MCF 10A (cell line): ENCODE measurements around the gene ASAH2B. TPM values are rescaled to one million over a fixed set of nuclear protein-coding genes. Genes with fewer than 3 reads are reported as not detected.

Experiments
- BruUV-seq: library from RNA; stranded (reverse); fragments of 400-500 nt; replicated peaks from 2 replicates; lab custom pipeline; 2021; lab: Mats Ljungman, UMichigan
- CTCF ChIA-PET: fragments of 300-600 bp; sonication (Branson Sonifier 250); formaldehyde crosslinking; extraction: SDS; loops from one replicate; lab custom pipeline; 2021; ENCODE audit warnings: antibody characterized with exemption, inconsistent platforms; lab: Yijun Ruan, JAX
- POLR2A ChIA-PET: fragments of 300-600, 350-650 bp; sonication (Branson Sonifier 250); formaldehyde crosslinking; extraction: SDS; loops from one replicate; lab custom pipeline; 2020; ENCODE audit warnings: antibody characterized with exemption, inconsistent platforms; lab: Yijun Ruan, JAX
- DNase-seq: peaks from one replicate; pipeline ENCODE4 v3.0.0-alpha.2; 2018; ENCODE audit not compliant: unreplicated experiment
- H3K27ac Mint-ChIP-seq: one replicate; pipeline ENCODE4 v1.8.0; 2022; ENCODE audit warnings: mild to moderate bottlenecking, low read depth, mixed read lengths; ENCODE audit not compliant: unreplicated experiment
- H3K27me3 Mint-ChIP-seq: one replicate; pipeline ENCODE4 v1.8.0; 2022; ENCODE audit warnings: mixed read lengths; ENCODE audit not compliant: insufficient read depth, unreplicated experiment
- H3K36me3 Mint-ChIP-seq: one replicate; pipeline ENCODE4 v1.8.0; 2022; ENCODE audit warnings: mild to moderate bottlenecking, moderate library complexity, mixed read lengths; ENCODE audit not compliant: insufficient read depth, unreplicated experiment
- H3K4me1 Mint-ChIP-seq: one replicate; pipeline ENCODE4 v1.8.0; 2022; ENCODE audit warnings: mixed read lengths; ENCODE audit not compliant: insufficient read depth, unreplicated experiment
- H3K4me3 Mint-ChIP-seq: one replicate; pipeline ENCODE4 v1.8.0; 2022; ENCODE audit warnings: mild to moderate bottlenecking, moderate library complexity, mixed read lengths; ENCODE audit not compliant: unreplicated experiment
- H3K9me3 Mint-ChIP-seq: one replicate; pipeline ENCODE4 v1.8.0; 2022; ENCODE audit warnings: mixed read lengths; ENCODE audit not compliant: unreplicated experiment
- CTCF ChIP-seq: fragments of 200-600 bp; IDR thresholded peaks from one replicate; pipeline ENCODE4 v1.8.0; 2022; ENCODE audit warnings: antibody characterized with exemption, mild to moderate bottlenecking; ENCODE audit not compliant: unreplicated experiment
- intact Hi-C: fragments of 100-400 bp; cut with micrococcal nuclease; formaldehyde crosslinking; loops from 2 replicates; pipeline ENCODE4 v1.14.1; 2022
- total RNA-seq: library from RNA; stranded (reverse); gene quantifications from 2 replicates; pipeline ENCODE4 v1.2.3, GENCODE V29; 2022

ASAH2B gene
- total RNA-seq, 1 experiment from 2014 or later = 7.2 TPM

DNA sequence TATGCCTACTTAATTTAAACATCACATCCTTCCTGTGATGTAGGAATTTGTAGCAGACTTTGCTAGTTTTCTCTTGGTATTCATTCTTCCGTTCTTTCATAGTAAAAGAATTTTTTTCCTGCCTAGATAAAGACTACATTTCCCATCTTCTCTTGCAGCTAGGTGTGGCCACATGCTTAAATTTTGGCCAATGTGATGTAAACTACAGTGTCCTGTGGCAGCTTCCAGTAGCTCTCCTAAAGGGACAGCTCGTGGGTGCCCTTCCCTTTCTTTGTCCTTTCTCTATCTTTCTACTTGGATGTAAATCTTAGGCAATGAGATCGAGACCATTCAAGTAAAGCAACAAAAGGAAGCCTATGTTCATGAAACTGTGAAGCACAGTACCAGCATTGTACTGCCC, 58.6 kb downstream of the ASAH2B start:
- POLR2A ChIA-PET = no interaction called here
- BruUV-seq = no TSS peak
- TF ChIP-seq CTCF = no peak
- no peak for DNase-seq
- H3K27ac Mint-ChIP-seq = no peak overlapping the region
- intact Hi-C loops = no loop called here
- H3K9me3 Mint-ChIP-seq = no peaks in the 10 kb centered on the region
- H3K36me3 Mint-ChIP-seq = no peaks in the 10 kb centered on the region
- H3K4me1 Mint-ChIP-seq = no peaks in the 10 kb centered on the region
- H3K27me3 Mint-ChIP-seq = peaks cover 37% of the 10 kb centered on the region
- H3K4me3 Mint-ChIP-seq = no peak overlapping the region
- CTCF ChIA-PET = interaction anchor here (1.3 kb wide), 1 partner anchor 10 kb away, joined by 3 read pairs; no protein-coding TSS in a partner anchor

GRCh38 chr10:50799595-50799994, 59.9 kb downstream of the ASAH2B start:
- Mint-ChIP-seq H3K27ac (no peak overlapping the region), H3K9me3 (no peaks in the 10 kb centered on the region), H3K4me1 (no peaks in the 10 kb centered on the region), H3K27me3 (peaks cover 42% of the 10 kb centered on the region), H3K36me3 (no peaks in the 10 kb centered on the region), H3K4me3 (no peak overlapping the region)
- intact Hi-C loops = no loop called here
- ChIA-PET CTCF (no interaction called here), POLR2A (no interaction called here)
- BruUV-seq = no TSS peak
- no peak for DNase-seq
- TF ChIP-seq CTCF = no peak

GRCh38 chr10:50805981-50806622, 66.4 kb downstream of the ASAH2B start:
- Mint-ChIP-seq H3K27me3 (peaks cover 30% of the 10 kb centered on the region), H3K36me3 (no peaks in the 10 kb centered on the region), H3K4me1 (no peaks in the 10 kb centered on the region), H3K9me3 (no peaks in the 10 kb centered on the region), H3K4me3 (no peak overlapping the region), H3K27ac (no peak overlapping the region)
- POLR2A ChIA-PET = no interaction called here
- no peak for DNase-seq
- intact Hi-C loops = no loop called here
- CTCF ChIA-PET = interaction anchor here (0.6 kb wide), 1 partner anchor 357 kb away, joined by 3 read pairs; no protein-coding TSS in a partner anchor
- TF ChIP-seq CTCF = no peak
- BruUV-seq = no TSS peak

- peaks cover 28% of the 10 kb centered on the region for H3K27me3 Mint-ChIP-seq
- no peak for TF ChIP-seq CTCF
- ChIA-PET CTCF (no interaction called here), POLR2A (no interaction called here)
- H3K4me3 Mint-ChIP-seq = no peak overlapping the region
- DNase-seq = no peak
- intact Hi-C loops = no loop called here
- no peaks in the 10 kb centered on the region for H3K36me3 Mint-ChIP-seq
- H3K27ac Mint-ChIP-seq = no peak overlapping the region
- H3K9me3 Mint-ChIP-seq = no peaks in the 10 kb centered on the region
- BruUV-seq = no TSS peak
- no peaks in the 10 kb centered on the region for H3K4me1 Mint-ChIP-seq
These were observed 68.4 kb downstream of the ASAH2B start for GRCh38 chr10:50807851-50808776.
